CD1c-positive myeloid dendritic cell (primary cell): Measurements from ENCODE around the gene XPC.
"Not testable (repeated sequence)": the region's sequence is repeated elsewhere in the genome, so short reads cannot be mapped to it uniquely, and the experiment has no call there.

ENCODE experiments used
- DNase-seq: peaks from one replicate; pipeline ENCODE4 v3.0.0-alpha.2; 2016; ENCODE audit errors: extremely low spot score

The XPC gene

GRCh38 chr3:14178247-14179113, at the start of gene XPC, which contains the start of gene LSM3:
Gene XPC (minus strand): TSS chr3:14178601. CDS start chr3:14178568, 33 bp downstream.
Gene LSM3 (plus strand): TSS chr3:14178817. CDS start chr3:14178861, 44 bp downstream.
- peak; percentile 99 for DNase-seq

GRCh38 chr3:14227856-14228255, 49.5 kb upstream of the XPC start:
- no peak for DNase-seq

- not testable (repeated sequence) for DNase-seq
Measured at GRCh38 chr3:14226351-14226750, 48.0 kb upstream of the XPC start.

- peak; percentile 23 for DNase-seq
Measured at GRCh38 chr3:14225421-14225820, 47.0 kb upstream of the XPC start.

GRCh38 chr3:14224895-14225294, 46.5 kb upstream of the XPC start:
- no peak for DNase-seq

- DNase-seq, result no peak
Measured at GRCh38 chr3:14223595-14223994, 45.2 kb upstream of the XPC start.

GRCh38 chr3:14222900-14223594, 44.6 kb upstream of the XPC start:
- DNase-seq, result no peak

GRCh38 chr3:14222457-14222856, 44.1 kb upstream of the XPC start:
- no peak for DNase-seq

- DNase-seq, result no peak
Measured at GRCh38 chr3:14221902-14222301, 43.5 kb upstream of the XPC start.

GRCh38 chr3:14220933-14221332, 42.5 kb upstream of the XPC start:
- DNase-seq, result no peak

GRCh38 chr3:14218355-14218754, 40.0 kb upstream of the XPC start:
- no peak for DNase-seq

- peak; percentile 20 for DNase-seq
Measured at GRCh38 chr3:14216257-14217048, 38.1 kb upstream of the XPC start.

- no peak for DNase-seq
Measured at GRCh38 chr3:14214764-14215163, 36.4 kb upstream of the XPC start.

- DNase-seq, result no peak
Measured at GRCh38 chr3:14213066-14213774, 34.8 kb upstream of the XPC start.

GRCh38 chr3:14212032-14212431, 33.6 kb upstream of the XPC start:
- no peak for DNase-seq

- DNase-seq, result no peak
Measured at GRCh38 chr3:14211621-14212020, 33.2 kb upstream of the XPC start.

GRCh38 chr3:14210843-14211594, 32.6 kb upstream of the XPC start:
- no peak for DNase-seq

GRCh38 chr3:14210290-14210688, 31.9 kb upstream of the XPC start:
- DNase-seq, result no peak

- no peak for DNase-seq
Measured at GRCh38 chr3:14209581-14210289, 31.3 kb upstream of the XPC start.

GRCh38 chr3:14208977-14209394, 30.6 kb upstream of the XPC start:
- DNase-seq, result no peak
